CD4-positive, CD25-positive, alpha-beta regulatory T cell (primary cell): ENCODE data around the gene IGF1R. TPM values are rescaled to one million over a fixed set of nuclear protein-coding genes. Genes with fewer than 3 reads are reported as not detected.
A peak's percentile ranks its signal among the peaks of the same experiment; 100 is the strongest.

Source experiments
- ATAC-seq, 2 donors: fragments of 150-1000 bp; cut with Tn5 transposase; one replicate each; pipeline ENCODE4 v1.10.0; 2021; ENCODE audit warnings: low read depth in 2 of 2, moderate number of reproducible peaks in 2 of 2, moderate library complexity in 1 of 2
- DNase-seq, 3 donors: peaks; one replicate each; pipeline versions ENCODE4 v3.0.0 to v3.0.0-alpha.2; 2012 to 2022; ENCODE audit warnings: mixed read lengths in 1 of 3
- H3K27ac ChIP-seq: one replicate; pipeline ENCODE4 v1.7.0; 2013; ENCODE audit warnings: mild to moderate bottlenecking, low read length; ENCODE audit not compliant: insufficient read depth, poor library complexity, severe bottlenecking
- H3K27me3 ChIP-seq: one replicate; pipeline ENCODE4 v1.7.0; 2013; ENCODE audit warnings: low read length; ENCODE audit not compliant: control insufficient read depth, insufficient read depth
- H3K36me3 ChIP-seq: one replicate; pipeline ENCODE4 v1.7.0; 2013; ENCODE audit warnings: mild to moderate bottlenecking, low read length, moderate library complexity; ENCODE audit not compliant: control insufficient read depth, insufficient read depth
- H3K4me1 ChIP-seq: 2 replicates; pipeline ENCODE4 v1.7.0; 2013; ENCODE audit warnings: mild to moderate bottlenecking, low read length; ENCODE audit not compliant: insufficient read depth, control insufficient read depth, poor library complexity, severe bottlenecking
- H3K4me3 ChIP-seq: one replicate; pipeline ENCODE4 v1.7.0; 2013; ENCODE audit warnings: low read depth, mild to moderate bottlenecking, low read length, moderate library complexity
- H3K9me3 ChIP-seq, 2 experiments: 1 replicate in 1 of 2; 2 replicates in 1 of 2; pipeline ENCODE4 v1.7.0; 2013; ENCODE audit warnings: low read length in 2 of 2, mild to moderate bottlenecking in 1 of 2, moderate library complexity in 1 of 2; ENCODE audit not compliant: control insufficient read depth in 2 of 2
- H3K27ac Mint-ChIP-seq, 3 donors: one replicate each; pipeline ENCODE4 v1.8.0; 2020 to 2022; ENCODE audit warnings: mild to moderate bottlenecking in 3 of 3, mixed read lengths in 3 of 3, moderate library complexity in 2 of 3
- H3K27me3 Mint-ChIP-seq: one replicate; pipeline ENCODE4 v1.8.0; 2022; ENCODE audit warnings: mild to moderate bottlenecking, mixed read lengths
- H3K36me3 Mint-ChIP-seq: one replicate; pipeline ENCODE4 v1.8.0; 2020; ENCODE audit warnings: mixed read lengths
- H3K4me1 Mint-ChIP-seq, 4 donors: one replicate each; pipeline ENCODE4 v1.8.0; 2020 to 2022; ENCODE audit warnings: mixed read lengths in 4 of 4, mild to moderate bottlenecking in 1 of 4
- H3K4me3 Mint-ChIP-seq, 4 donors: one replicate each; pipeline ENCODE4 v1.8.0; 2020 to 2022; ENCODE audit warnings: mild to moderate bottlenecking in 4 of 4, mixed read lengths in 4 of 4, moderate library complexity in 3 of 4
- H3K9me3 Mint-ChIP-seq, 7 donors: one replicate each; pipeline ENCODE4 v1.8.0; 2020 to 2022; ENCODE audit warnings: mixed read lengths in 7 of 7, mild to moderate bottlenecking in 3 of 7, moderate library complexity in 2 of 7
- polyA plus RNA-seq, 4 donors: library from polyadenylated mRNA; unstranded; fragments of 300-500 nt; fragmentation: Illumina TruSeq; gene quantifications; one replicate each; pipeline ENCODE4 v1.2.3, GENCODE V29; 2021
- total RNA-seq: library from RNA; stranded (reverse); gene quantifications from one replicate; pipeline ENCODE4 v1.2.3, GENCODE V29; 2022

The IGF1R gene
- total and polyA plus RNA-seq, 5 donors from 2014 or later, result 1.6 to 14.2 (median 3.6) TPM

GRCh38 chr15:98823012-98823458, 174.7 kb downstream of the IGF1R start:
- H3K36me3 Mint-ChIP-seq, result peaks cover 23% of the 10 kb centered on the region
- no peaks in the 10 kb centered on the region for H3K27me3 ChIP-seq
- H3K9me3 Mint-ChIP-seq, result peaks cover 0 to 18% (median 3%) of the 10 kb centered on the region in 7 donors
- H3K27ac ChIP-seq, result no peak overlapping the region
- DNase-seq (no peak), ATAC-seq (no peak)
- peaks cover 0 to 6% (median 1%) of the 10 kb centered on the region in 4 donors for H3K4me1 Mint-ChIP-seq
- H3K36me3 ChIP-seq, result no peaks in the 10 kb centered on the region
- no peak overlapping the region for H3K27ac Mint-ChIP-seq
- no peak overlapping the region for H3K4me3 Mint-ChIP-seq
- H3K27me3 Mint-ChIP-seq, result no peaks in the 10 kb centered on the region
- no peak overlapping the region for H3K4me3 ChIP-seq
- H3K9me3 ChIP-seq, result peaks cover 0 to 6% of the 10 kb centered on the region in 2 experiments
- no peaks in the 10 kb centered on the region for H3K4me1 ChIP-seq

GRCh38 chr15:98823616-98824015, 175.3 kb downstream of the IGF1R start:
- no peak for DNase-seq
- peaks cover 0 to 4% (median 1%) of the 10 kb centered on the region in 4 donors for H3K4me1 Mint-ChIP-seq
- no peak overlapping the region for H3K4me3 ChIP-seq
- H3K4me3 Mint-ChIP-seq, result no peak overlapping the region
- H3K9me3 Mint-ChIP-seq, result peaks cover 0 to 23% (median 6%) of the 10 kb centered on the region in 7 donors
- no peak for ATAC-seq
- H3K27me3 ChIP-seq, result no peaks in the 10 kb centered on the region
- no peak overlapping the region for H3K27ac ChIP-seq
- H3K27ac Mint-ChIP-seq, result no peak overlapping the region
- H3K9me3 ChIP-seq, result peaks cover 0 to 12% of the 10 kb centered on the region in 2 experiments
- no peaks in the 10 kb centered on the region for H3K4me1 ChIP-seq
- no peaks in the 10 kb centered on the region for H3K27me3 Mint-ChIP-seq
- no peaks in the 10 kb centered on the region for H3K36me3 ChIP-seq
- H3K36me3 Mint-ChIP-seq, result peaks cover 23% of the 10 kb centered on the region

- H3K36me3 Mint-ChIP-seq, result peaks cover 22% of the 10 kb centered on the region
- H3K4me3 Mint-ChIP-seq, result peak overlapping the region in 1 of 4 donors; percentile 27
- peaks cover 0 to 28% (median 8%) of the 10 kb centered on the region in 7 donors for H3K9me3 Mint-ChIP-seq
- H3K4me1 Mint-ChIP-seq, result peaks cover 0 to 4% (median 0%) of the 10 kb centered on the region in 4 donors
- Histone ChIP-seq H3K4me3 (no peak overlapping the region), H3K9me3 (peaks cover 9 to 19% of the 10 kb centered on the region in 2 experiments), H3K27me3 (no peaks in the 10 kb centered on the region), H3K4me1 (no peaks in the 10 kb centered on the region), H3K27ac (no peak overlapping the region), H3K36me3 (no peaks in the 10 kb centered on the region)
- H3K27me3 Mint-ChIP-seq, result no peaks in the 10 kb centered on the region
- DNase-seq (no peak), ATAC-seq (no peak)
- peak overlapping the region in 1 of 3 donors; percentile 5 for H3K27ac Mint-ChIP-seq
Measured at GRCh38 chr15:98824595-98824994, 176.3 kb downstream of the IGF1R start.

GRCh38 chr15:98826658-98827057, 178.3 kb downstream of the IGF1R start:
- Histone ChIP-seq H3K27ac (no peak overlapping the region), H3K4me1 (no peaks in the 10 kb centered on the region), H3K9me3 (peaks cover 22 to 40% of the 10 kb centered on the region in 2 experiments), H3K27me3 (no peaks in the 10 kb centered on the region), H3K36me3 (no peaks in the 10 kb centered on the region), H3K4me3 (no peak overlapping the region)
- H3K4me3 Mint-ChIP-seq, result no peak overlapping the region
- H3K4me1 Mint-ChIP-seq, result peaks cover 0 to 4% (median 0%) of the 10 kb centered on the region in 4 donors
- H3K27ac Mint-ChIP-seq, result no peak overlapping the region
- H3K27me3 Mint-ChIP-seq, result no peaks in the 10 kb centered on the region
- H3K36me3 Mint-ChIP-seq, result peaks cover 31% of the 10 kb centered on the region
- ATAC-seq, result no peak
- peaks cover 2 to 48% (median 12%) of the 10 kb centered on the region in 7 donors for H3K9me3 Mint-ChIP-seq
- DNase-seq, result no peak

GRCh38 chr15:98827217-98827616, 178.9 kb downstream of the IGF1R start:
- H3K4me3 Mint-ChIP-seq, result no peak overlapping the region
- peaks cover 2 to 54% (median 16%) of the 10 kb centered on the region in 7 donors for H3K9me3 Mint-ChIP-seq
- ATAC-seq, result no peak
- H3K36me3 Mint-ChIP-seq, result peaks cover 36% of the 10 kb centered on the region
- H3K4me1 Mint-ChIP-seq, result peaks cover 0 to 4% (median 0%) of the 10 kb centered on the region in 4 donors
- Histone ChIP-seq H3K4me3 (no peak overlapping the region), H3K36me3 (no peaks in the 10 kb centered on the region), H3K27me3 (no peaks in the 10 kb centered on the region), H3K27ac (no peak overlapping the region), H3K9me3 (peaks cover 22 to 45% of the 10 kb centered on the region in 2 experiments), H3K4me1 (no peaks in the 10 kb centered on the region)
- H3K27me3 Mint-ChIP-seq, result no peaks in the 10 kb centered on the region
- no peak for DNase-seq
- H3K27ac Mint-ChIP-seq, result no peak overlapping the region

- H3K4me1 ChIP-seq, result no peaks in the 10 kb centered on the region
- peaks cover 2 to 49% (median 18%) of the 10 kb centered on the region in 7 donors for H3K9me3 Mint-ChIP-seq
- no peaks in the 10 kb centered on the region for H3K27me3 Mint-ChIP-seq
- H3K36me3 Mint-ChIP-seq, result peaks cover 25% of the 10 kb centered on the region
- peaks cover 23 to 45% of the 10 kb centered on the region in 2 experiments for H3K9me3 ChIP-seq
- DNase-seq (no peak), ATAC-seq (no peak)
- no peak overlapping the region for H3K4me3 ChIP-seq
- H3K27ac Mint-ChIP-seq, result no peak overlapping the region
- H3K4me1 Mint-ChIP-seq, result peaks cover 0 to 5% (median 0%) of the 10 kb centered on the region in 4 donors
- no peak overlapping the region for H3K27ac ChIP-seq
- H3K36me3 ChIP-seq, result no peaks in the 10 kb centered on the region
- H3K4me3 Mint-ChIP-seq, result no peak overlapping the region
- no peaks in the 10 kb centered on the region for H3K27me3 ChIP-seq
Measured at GRCh38 chr15:98830034-98830634, 181.8 kb downstream of the IGF1R start.

GRCh38 chr15:98834976-98835375, 186.6 kb downstream of the IGF1R start:
- peak overlapping the region in 1 of 3 donors; percentile 3 for H3K27ac Mint-ChIP-seq
- no peak overlapping the region for H3K4me3 ChIP-seq
- no peaks in the 10 kb centered on the region for H3K27me3 ChIP-seq
- no peak for ATAC-seq
- peaks cover 0 to 26% (median 2%) of the 10 kb centered on the region in 4 donors for H3K4me1 Mint-ChIP-seq
- H3K36me3 Mint-ChIP-seq, result peaks cover 23% of the 10 kb centered on the region
- no peaks in the 10 kb centered on the region for H3K36me3 ChIP-seq
- H3K4me3 Mint-ChIP-seq, result no peak overlapping the region
- no peak overlapping the region for H3K27ac ChIP-seq
- H3K9me3 ChIP-seq, result peaks cover 11 to 21% of the 10 kb centered on the region in 2 experiments
- no peaks in the 10 kb centered on the region for H3K4me1 ChIP-seq
- peaks cover 2 to 28% (median 10%) of the 10 kb centered on the region in 7 donors for H3K9me3 Mint-ChIP-seq
- DNase-seq, result no peak
- peaks cover under 1% of the 10 kb centered on the region for H3K27me3 Mint-ChIP-seq

- Mint-ChIP-seq H3K27ac (no peak overlapping the region), H3K9me3 (peaks cover 2 to 19% (median 9%) of the 10 kb centered on the region in 7 donors), H3K4me1 (peaks cover 0 to 33% (median 4%) of the 10 kb centered on the region in 4 donors), H3K27me3 (peaks cover 4% of the 10 kb centered on the region), H3K4me3 (no peak overlapping the region), H3K36me3 (peaks cover 24% of the 10 kb centered on the region)
- Histone ChIP-seq H3K27ac (no peak overlapping the region), H3K27me3 (no peaks in the 10 kb centered on the region), H3K4me3 (no peak overlapping the region), H3K36me3 (no peaks in the 10 kb centered on the region), H3K9me3 (peaks cover 7 to 12% of the 10 kb centered on the region in 2 experiments), H3K4me1 (no peaks in the 10 kb centered on the region)
- ATAC-seq (no peak), DNase-seq (no peak)
Measured at GRCh38 chr15:98835876-98836275, 187.5 kb downstream of the IGF1R start.
